Measurements from ENCODE around the gene SNRPA.

DNA sequence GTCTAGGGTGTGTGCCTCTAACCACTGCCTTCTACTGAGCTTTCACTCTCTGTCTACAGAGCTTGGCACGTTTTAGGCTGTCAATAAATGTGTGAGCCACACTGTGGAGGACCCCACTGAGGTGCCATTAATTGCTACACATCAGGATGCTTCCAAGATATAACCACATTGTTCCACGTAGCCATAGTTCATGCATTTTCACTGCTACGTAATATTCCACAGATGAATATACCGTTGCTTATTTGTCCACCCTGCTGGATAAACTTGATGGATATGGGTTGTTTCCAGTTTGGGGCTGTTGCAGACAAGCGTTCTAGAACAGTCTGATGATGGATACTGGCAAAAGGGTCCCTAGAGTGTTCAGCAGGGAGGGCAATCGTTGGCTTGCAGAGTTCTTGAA lies 49.2 kb upstream of the SNRPA start:
- TF ChIP-seq, protein P1, sequence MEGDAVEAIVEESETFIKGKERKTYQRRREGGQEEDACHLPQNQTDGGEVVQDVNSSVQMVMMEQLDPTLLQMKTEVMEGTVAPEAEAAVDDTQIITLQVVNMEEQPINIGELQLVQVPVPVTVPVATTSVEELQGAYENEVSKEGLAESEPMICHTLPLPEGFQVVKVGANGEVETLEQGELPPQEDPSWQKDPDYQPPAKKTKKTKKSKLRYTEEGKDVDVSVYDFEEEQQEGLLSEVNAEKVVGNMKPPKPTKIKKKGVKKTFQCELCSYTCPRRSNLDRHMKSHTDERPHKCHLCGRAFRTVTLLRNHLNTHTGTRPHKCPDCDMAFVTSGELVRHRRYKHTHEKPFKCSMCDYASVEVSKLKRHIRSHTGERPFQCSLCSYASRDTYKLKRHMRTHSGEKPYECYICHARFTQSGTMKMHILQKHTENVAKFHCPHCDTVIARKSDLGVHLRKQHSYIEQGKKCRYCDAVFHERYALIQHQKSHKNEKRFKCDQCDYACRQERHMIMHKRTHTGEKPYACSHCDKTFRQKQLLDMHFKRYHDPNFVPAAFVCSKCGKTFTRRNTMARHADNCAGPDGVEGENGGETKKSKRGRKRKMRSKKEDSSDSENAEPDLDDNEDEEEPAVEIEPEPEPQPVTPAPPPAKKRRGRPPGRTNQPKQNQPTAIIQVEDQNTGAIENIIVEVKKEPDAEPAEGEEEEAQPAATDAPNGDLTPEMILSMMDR (IDR thresholded peaks at IDR 0.05), result no peak
- no peak for TF ChIP-seq POLR2A (IDR thresholded peaks at IDR 0.05)
- no peak for TF ChIP-seq EP300 (IDR thresholded peaks at IDR 0.05)
